Measurements from ENCODE around the gene ADIPOR2. TPM values are rescaled to one million over a fixed set of nuclear protein-coding genes. Genes with fewer than 3 reads are reported as not detected.

Gene ADIPOR2
- polyA plus RNA-seq, 2 of the 4 experiments (the other 2 are of a cell fraction), result 60.4 to 65.4 TPM

DNA sequence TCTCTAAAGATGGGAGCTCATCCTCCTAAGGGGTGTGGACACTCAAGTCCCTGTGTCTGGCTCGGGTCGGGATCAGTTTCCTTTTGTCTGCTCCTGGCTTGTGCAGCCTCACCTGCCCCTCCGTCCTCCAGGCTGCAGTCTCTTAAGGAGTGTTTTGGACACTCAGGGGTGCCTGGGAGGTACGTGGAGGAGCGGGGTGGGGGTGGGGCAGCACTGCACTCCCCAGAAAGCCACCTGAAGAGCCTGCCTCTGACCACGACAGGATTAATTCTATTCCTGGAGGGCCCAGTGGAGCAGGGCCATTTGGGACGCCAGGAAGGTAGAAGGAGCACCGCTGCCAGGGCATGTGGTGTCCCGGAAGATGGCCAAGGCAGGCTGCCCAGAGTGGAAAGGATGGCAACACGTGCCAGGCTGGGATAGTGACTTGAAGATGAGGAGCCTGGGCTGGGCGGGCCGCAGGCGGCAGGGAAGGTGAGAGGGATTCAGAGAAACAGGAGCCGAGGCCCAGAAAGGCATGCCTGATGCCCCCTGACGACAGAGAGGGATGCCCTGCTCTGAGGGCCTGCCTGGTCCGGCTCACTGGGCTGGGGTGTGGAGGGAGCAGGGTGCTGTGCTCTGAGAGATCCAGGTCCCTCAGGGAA lies 114.7 kb downstream of the ADIPOR2 start:
- Histone ChIP-seq H3K27ac (no peak overlapping the region), H3K9me3 (no peaks in the 10 kb centered on the region), H3K4me2 (no peak overlapping the region), H3K4me3 (no peak overlapping the region), H3K4me1 (0 out of 3 replicates have a peak, but pooled peaks cover 4% of the 10 kb centered on the region)
- TF ChIP-seq EP300 (IDR thresholded peaks at IDR 0.05) (no peak), CEBPB (IDR thresholded peaks at IDR 0.05) (no peak), KDM1A (IDR thresholded peaks at IDR 0.05; ENCODE audit: low read depth) (no peak)
- TF ChIP-seq, protein P1, sequence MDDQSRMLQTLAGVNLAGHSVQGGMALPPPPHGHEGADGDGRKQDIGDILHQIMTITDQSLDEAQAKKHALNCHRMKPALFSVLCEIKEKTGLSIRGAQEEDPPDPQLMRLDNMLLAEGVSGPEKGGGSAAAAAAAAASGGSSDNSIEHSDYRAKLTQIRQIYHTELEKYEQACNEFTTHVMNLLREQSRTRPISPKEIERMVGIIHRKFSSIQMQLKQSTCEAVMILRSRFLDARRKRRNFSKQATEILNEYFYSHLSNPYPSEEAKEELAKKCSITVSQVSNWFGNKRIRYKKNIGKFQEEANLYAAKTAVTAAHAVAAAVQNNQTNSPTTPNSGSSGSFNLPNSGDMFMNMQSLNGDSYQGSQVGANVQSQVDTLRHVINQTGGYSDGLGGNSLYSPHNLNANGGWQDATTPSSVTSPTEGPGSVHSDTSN (IDR thresholded peaks at IDR 0.05), result no peak
- DNase-seq (ENCODE audit: low read depth in 1 of 2, low spot score in 1 of 2), result no peak
- WGBS (ENCODE audit: missing lambda C conversion rate), result 82% methylated on average over 16 of the region's 16 CpGs
- ChIA-PET CTCF (interaction anchor here (0.6 to 2.0 kb wide), 2 partner anchors 10 to 134 kb away, joined by 3 to 7 read pairs; no protein-coding TSS in a partner anchor), POLR2A (no interaction called here)
- ATAC-seq, result no peak
- FAIRE-seq, result no peak

DNA sequence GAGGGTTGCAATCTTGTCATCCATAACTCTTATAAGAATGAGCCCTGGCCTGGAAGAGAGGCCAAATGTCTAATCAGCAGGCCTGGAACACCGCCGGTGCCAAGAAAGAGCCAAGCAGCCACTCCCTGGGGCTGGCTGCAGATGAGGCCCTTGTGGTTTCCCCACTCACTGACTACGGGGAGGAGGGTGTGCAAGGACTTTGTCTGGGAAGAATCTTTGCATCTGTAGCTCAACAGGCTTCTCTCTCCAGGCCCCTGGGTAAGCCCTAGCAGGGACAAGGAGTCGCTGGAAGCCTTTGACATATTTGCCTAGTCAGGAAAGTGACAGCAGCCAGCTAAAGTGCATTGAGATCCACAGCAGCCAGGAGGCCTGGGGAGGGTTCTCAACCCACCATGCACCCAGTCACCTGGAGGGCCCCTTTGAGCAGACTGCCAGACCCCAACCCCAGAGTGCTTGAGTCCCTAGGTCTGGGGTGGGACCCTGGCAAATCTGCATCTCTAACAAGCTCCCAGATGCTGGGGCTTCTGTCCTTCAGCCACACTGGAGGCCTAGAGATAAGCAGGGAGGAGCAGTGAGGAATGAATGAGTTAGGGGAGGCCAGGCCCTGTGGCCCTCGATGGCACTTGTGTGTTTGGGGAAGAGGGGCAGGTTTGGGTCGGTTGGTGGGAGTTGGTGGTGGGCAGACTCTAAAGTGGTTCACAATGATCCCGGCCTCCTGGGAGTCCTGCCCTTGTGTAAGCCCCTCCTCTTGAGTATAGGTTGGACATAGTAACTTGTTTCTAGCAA lies 115.6 kb downstream of the ADIPOR2 start:
- DNase-seq (ENCODE audit: low read depth in 1 of 2, low spot score in 1 of 2) (no peak), FAIRE-seq (no peak), ATAC-seq (no peak)
- H3K27ac ChIP-seq, result no peak overlapping the region
- POLR2A ChIA-PET, result no interaction called here
- WGBS (ENCODE audit: missing lambda C conversion rate), result 69% methylated on average over 7 of the region's 7 CpGs
- no peak overlapping the region for H3K4me2 ChIP-seq
- H3K9me3 ChIP-seq, result no peaks in the 10 kb centered on the region
- H3K4me3 ChIP-seq, result no peak overlapping the region
- 0 out of 3 replicates have a peak, but pooled peaks cover 4% of the 10 kb centered on the region for H3K4me1 ChIP-seq
- CTCF ChIA-PET, result interaction anchor here (1.5 to 3.6 kb wide), 2 partner anchors 11 to 133 kb away, joined by 5 to 15 read pairs; no protein-coding TSS in a partner anchor
- TF ChIP-seq CHD4 (IDR thresholded peaks at IDR 0.05; ENCODE audit: borderline replicate concordance) (no peak), HOXA7 (CRISPR knock-in tag; IDR thresholded peaks at IDR 0.05) (no peak), REST (IDR thresholded peaks at IDR 0.05) (no peak), NR3C1 (IDR thresholded peaks at IDR 0.05) (no peak), MAZ (IDR thresholded peaks at IDR 0.05; ENCODE audit: borderline replicate concordance, low read depth, low read length) (no peak), JUN (IDR thresholded peaks at IDR 0.05) (no peak), FOSB (CRISPR knock-in tag; IDR thresholded peaks at IDR 0.05) (no peak), HOXB13 (CRISPR knock-in tag; IDR thresholded peaks at IDR 0.05; ENCODE audit: low read depth) (no peak), RCOR1 (IDR thresholded peaks at IDR 0.05; ENCODE audit: low read depth, low read length) (no peak), HDAC2 (IDR thresholded peaks at IDR 0.05) (no peak), NFE2L2 (conservative IDR thresholded peaks at IDR 0.05; ENCODE audit: low read length) (no peak), ESRRA (IDR thresholded peaks at IDR 0.05; ENCODE audit: borderline replicate concordance, low read length) (no peak), POLR2AphosphoS2 (conservative IDR thresholded peaks at IDR 0.05; ENCODE audit: low read length) (no peak)
- TF ChIP-seq, protein P2, sequence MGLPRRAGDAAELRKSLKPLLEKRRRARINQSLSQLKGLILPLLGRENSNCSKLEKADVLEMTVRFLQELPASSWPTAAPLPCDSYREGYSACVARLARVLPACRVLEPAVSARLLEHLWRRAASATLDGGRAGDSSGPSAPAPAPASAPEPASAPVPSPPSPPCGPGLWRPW (IDR thresholded peaks at IDR 0.05), result no peak
